HAP-1 (cell line): ENCODE data around the gene PLD5.

Experiments used
- DNase-seq, 2 experiments: peaks; one replicate each; pipeline ENCODE4 v3.0.0-alpha.2; 2016 to 2020; ENCODE audit warnings: low spot score in 2 of 2
- H3K27me3 ChIP-seq: fragments of 250-450 bp; sonication (Bioruptor Pico); 2 replicates; pipeline ENCODE4 v1.5.1; 2020; ENCODE audit warnings: low read depth, mild to moderate bottlenecking, moderate library complexity
- H3K36me3 ChIP-seq: fragments of 250-450 bp; sonication (Bioruptor Pico); replicated peaks from 2 replicates; pipeline ENCODE4 v1.5.1; 2020; ENCODE audit warnings: mild to moderate bottlenecking
- H3K4me1 ChIP-seq: fragments of 250-450 bp; sonication (Bioruptor Pico); 2 replicates; pipeline ENCODE4 v1.5.1; 2020; ENCODE audit warnings: mild to moderate bottlenecking
- H3K4me3 ChIP-seq: fragments of 250-450 bp; sonication (Bioruptor Pico); 2 replicates; pipeline ENCODE4 v1.5.1; 2020; ENCODE audit warnings: mild to moderate bottlenecking, moderate library complexity
- H3K9me3 ChIP-seq: fragments of 250-450 bp; sonication (Bioruptor Pico); 2 replicates; pipeline ENCODE4 v1.5.1; 2020; ENCODE audit warnings: mild to moderate bottlenecking, moderate library complexity
- in situ Hi-C: fragments of 300-500 bp; cut with MboI; formaldehyde crosslinking; loops from 3 replicates; pipeline ENCODE4 v1.14.3; 2020; ENCODE audit warnings: low sequenced_read_pairs, inconsistent platforms, mixed read lengths

Gene PLD5

GRCh38 chr1:242033447-242033846 is 491.1 kb downstream of the PLD5 start:
- Histone ChIP-seq H3K9me3 (no peaks in the 10 kb centered on the region), H3K36me3 (no peaks in the 10 kb centered on the region), H3K4me3 (no peak overlapping the region), H3K4me1 (no peaks in the 10 kb centered on the region), H3K27me3 (no peaks in the 10 kb centered on the region)
- in situ Hi-C loops, result no loop called here
- DNase-seq, result no peak
